Calu3 (cell line): Measurements from ENCODE around the gene LRRK1. TPM values are rescaled to one million over a fixed set of nuclear protein-coding genes. Genes with fewer than 3 reads are reported as not detected.

Experiments
- BruUV-seq: library from RNA; stranded (reverse); fragments of 400-500 nt; replicated peaks from 2 replicates; lab custom pipeline; 2021; lab: Mats Ljungman, UMichigan
- CTCF ChIA-PET: fragments of 300-600 bp; sonication (Branson Sonifier 250); formaldehyde crosslinking; loops from one replicate; lab custom pipeline; 2022; ENCODE audit warnings: antibody characterized with exemption; lab: Charles Lee
- DNase-seq: peaks from one replicate; pipeline ENCODE4 v3.0.0; 2022
- H3K27ac Mint-ChIP-seq: one replicate; pipeline ENCODE4 v1.8.0; 2022; ENCODE audit warnings: mixed read lengths; ENCODE audit not compliant: unreplicated experiment
- H3K27me3 Mint-ChIP-seq: one replicate; pipeline ENCODE4 v1.8.0; 2022; ENCODE audit warnings: mixed read lengths; ENCODE audit not compliant: unreplicated experiment
- H3K36me3 Mint-ChIP-seq: one replicate; pipeline ENCODE4 v1.8.0; 2022; ENCODE audit warnings: mild to moderate bottlenecking, moderate library complexity, mixed read lengths; ENCODE audit not compliant: insufficient read depth, unreplicated experiment
- H3K4me1 Mint-ChIP-seq: one replicate; pipeline ENCODE4 v1.8.0; 2022; ENCODE audit warnings: mild to moderate bottlenecking, low read depth, mixed read lengths; ENCODE audit not compliant: unreplicated experiment
- H3K4me3 Mint-ChIP-seq: one replicate; pipeline ENCODE4 v1.8.0; 2022; ENCODE audit warnings: mild to moderate bottlenecking, low read depth, moderate library complexity, mixed read lengths; ENCODE audit not compliant: unreplicated experiment
- H3K9me3 Mint-ChIP-seq: one replicate; pipeline ENCODE4 v1.8.0; 2022; ENCODE audit warnings: low read depth, mixed read lengths; ENCODE audit not compliant: unreplicated experiment
- CTCF ChIP-seq: fragments of 200-600 bp; IDR thresholded peaks from one replicate; pipeline ENCODE4 v1.8.0; 2022; ENCODE audit warnings: antibody characterized with exemption; ENCODE audit not compliant: unreplicated experiment
- intact Hi-C: fragments of 100-400 bp; cut with micrococcal nuclease; formaldehyde crosslinking; loops from one replicate; pipeline ENCODE4 v1.10.0; 2022; ENCODE audit not compliant: unreplicated experiment
- total RNA-seq: library from RNA; stranded (reverse); gene quantifications from 2 replicates; pipeline ENCODE4 v1.2.3, GENCODE V29; 2022

Gene LRRK1
- total RNA-seq, 1 experiment from 2014 or later, result 21.3 TPM

- no peaks in the 10 kb centered on the region for H3K9me3 Mint-ChIP-seq
- no peaks in the 10 kb centered on the region for H3K4me1 Mint-ChIP-seq
- no peaks in the 10 kb centered on the region for H3K36me3 Mint-ChIP-seq
- no peak overlapping the region for H3K4me3 Mint-ChIP-seq
- CTCF ChIA-PET, result interaction anchor here (0.6 kb wide), 1 partner anchor 544 kb away, joined by 3 read pairs; no protein-coding TSS in a partner anchor
- no peak overlapping the region for H3K27ac Mint-ChIP-seq
- BruUV-seq, result no TSS peak
- intact Hi-C loops, result loop anchor here (10.0 kb wide), 1 partner anchor 72 kb away; no protein-coding TSS in a partner anchor
- TF ChIP-seq CTCF, result no peak
- DNase-seq, result no peak
- peaks cover 28% of the 10 kb centered on the region for H3K27me3 Mint-ChIP-seq
Observed at GRCh38 chr15:101087172-101087769, 168.1 kb downstream of the LRRK1 start.

GRCh38 chr15:101088271-101088670 lies 169.1 kb downstream of the LRRK1 start:
- intact Hi-C loops, result loop anchor here (2.0 to 10.0 kb wide), 2 partner anchors 73 to 163 kb away; no protein-coding TSS in a partner anchor
- no peaks in the 10 kb centered on the region for H3K9me3 Mint-ChIP-seq
- H3K27me3 Mint-ChIP-seq, result peaks cover 20% of the 10 kb centered on the region
- no peaks in the 10 kb centered on the region for H3K36me3 Mint-ChIP-seq
- DNase-seq, result no peak
- H3K4me3 Mint-ChIP-seq, result no peak overlapping the region
- CTCF ChIA-PET, result interaction anchor here (0.5 to 0.6 kb wide), 2 partner anchors 108 to 545 kb away, joined by 3 to 4 read pairs; no protein-coding TSS in a partner anchor
- H3K27ac Mint-ChIP-seq, result no peak overlapping the region
- TF ChIP-seq CTCF, result no peak
- BruUV-seq, result no TSS peak
- no peaks in the 10 kb centered on the region for H3K4me1 Mint-ChIP-seq

GRCh38 chr15:101088788-101089578 lies 169.8 kb downstream of the LRRK1 start:
- Mint-ChIP-seq H3K9me3 (no peaks in the 10 kb centered on the region), H3K36me3 (no peaks in the 10 kb centered on the region), H3K27me3 (peaks cover 20% of the 10 kb centered on the region), H3K4me3 (peak overlapping the region; percentile 36), H3K27ac (no peak overlapping the region), H3K4me1 (no peaks in the 10 kb centered on the region)
- no TSS peak for BruUV-seq
- DNase-seq, result peak; percentile 94
- intact Hi-C loops, result loop anchor here (1.0 to 10.0 kb wide), 3 partner anchors 74 to 169 kb away; no protein-coding TSS in a partner anchor
- CTCF ChIA-PET, result no interaction called here
- TF ChIP-seq CTCF, result peak; percentile 99

GRCh38 chr15:101089579-101090427 lies 170.6 kb downstream of the LRRK1 start:
- DNase-seq, result no peak
- Mint-ChIP-seq H3K4me3 (peak overlapping the region; percentile 36), H3K27ac (no peak overlapping the region), H3K4me1 (no peaks in the 10 kb centered on the region), H3K36me3 (no peaks in the 10 kb centered on the region), H3K27me3 (peaks cover 25% of the 10 kb centered on the region), H3K9me3 (no peaks in the 10 kb centered on the region)
- no peak for TF ChIP-seq CTCF
- intact Hi-C loops, result loop anchor here (1.0 to 10.0 kb wide), 3 partner anchors 75 to 168 kb away; no protein-coding TSS in a partner anchor
- no TSS peak for BruUV-seq
- CTCF ChIA-PET, result interaction anchor here (0.6 kb wide), 1 partner anchor 34 kb away, joined by 4 read pairs; no protein-coding TSS in a partner anchor
